Measurements from ENCODE around the gene GFY. TPM values are rescaled to one million over a fixed set of nuclear protein-coding genes. Genes with fewer than 3 reads are reported as not detected.
"Not testable (repeated sequence)": the region's sequence is repeated elsewhere in the genome, so short reads cannot be mapped to it uniquely, and the experiment has no call there.

GFY gene
- total and polyA plus RNA-seq, 5 experiments from 2014 or later: not detected

GRCh38 chr19:49441210-49441959, 16.2 kb downstream of the GFY start, which contains the start of gene SLC17A7:
Gene SLC17A7, minus strand, starts transcription at chr19:49441527. Its CDS starts 148 bp downstream, at chr19:49441379.
- Mint-ChIP-seq H3K4me1 (peaks cover 33 to 54% (median 43%) of the 10 kb centered on the region in 4 donors), H3K27me3 (peaks cover 44 to 65% (median 58%) of the 10 kb centered on the region in 5 donors), H3K27ac (peak within 1 kb of the TSS in 9 of 10 donors; percentile 19 to 84 (median 34)), H3K4me3 (peak within 1 kb of the TSS; percentile 76 to 90 (median 84)), H3K36me3 (peaks cover 2 to 8% (median 5%) of the 10 kb centered on the region in 3 donors), H3K9me3 (no peaks in the 10 kb centered on the region)
- POLR2A ChIA-PET: interaction anchor here (0.6 to 2.4 kb wide), 7 partner anchors 10 to 51 kb away, joined by 3 to 11 read pairs (median 5); partner anchors contain the start of gene PIH1D1
- ATAC-seq: no peak
- peak in 5 of 10 donors; percentile 27 to 72 (median 59) for DNase-seq

GRCh38 chr19:49441960-49442350, 16.8 kb downstream of the GFY start:
- Mint-ChIP-seq H3K4me1 (peaks cover 31 to 50% (median 41%) of the 10 kb centered on the region in 4 donors), H3K4me3 (peak overlapping the region; percentile 76 to 90 (median 84)), H3K27ac (peak overlapping the region in 6 of 10 donors; percentile 19 to 84 (median 34)), H3K9me3 (no peaks in the 10 kb centered on the region), H3K27me3 (peaks cover 40 to 60% (median 53%) of the 10 kb centered on the region in 5 donors), H3K36me3 (peaks cover 2 to 14% (median 5%) of the 10 kb centered on the region in 3 donors)
- DNase-seq (no peak), ATAC-seq (no peak)
- POLR2A ChIA-PET: interaction anchor here (0.6 to 1.9 kb wide), 8 partner anchors 10 to 108 kb away, joined by 3 to 11 read pairs (median 5); partner anchors contain the start of gene PIH1D1

- DNase-seq (no peak), ATAC-seq (no peak)
- Mint-ChIP-seq H3K27me3 (peaks cover 39 to 56% (median 49%) of the 10 kb centered on the region in 5 donors), H3K27ac (peak overlapping the region in 4 of 10 donors; percentile 29 to 84 (median 38)), H3K9me3 (no peaks in the 10 kb centered on the region), H3K4me1 (peaks cover 30 to 46% (median 41%) of the 10 kb centered on the region in 4 donors), H3K36me3 (peaks cover 2 to 14% (median 5%) of the 10 kb centered on the region in 3 donors), H3K4me3 (peak overlapping the region; percentile 76 to 90 (median 84))
- POLR2A ChIA-PET: interaction anchor here (0.6 to 1.9 kb wide), 10 partner anchors 9 to 108 kb away, joined by 3 to 11 read pairs (median 4); partner anchors contain the start of genes ALDH16A1 and PIH1D1
These were observed 17.2 kb downstream of the GFY start for GRCh38 chr19:49442354-49442753.

GRCh38 chr19:49442771-49443365, 17.7 kb downstream of the GFY start:
- H3K36me3 Mint-ChIP-seq: peaks cover 2 to 14% (median 5%) of the 10 kb centered on the region in 3 donors
- peaks cover 26 to 46% (median 41%) of the 10 kb centered on the region in 4 donors for H3K4me1 Mint-ChIP-seq
- H3K4me3 Mint-ChIP-seq: peak overlapping the region; percentile 77 to 90 (median 84)
- ATAC-seq (peak; percentile 0 to 19), DNase-seq (peak in 3 of 10 donors; percentile 50 to 72 (median 59))
- POLR2A ChIA-PET: interaction anchor here (0.6 to 1.9 kb wide), 10 partner anchors 9 to 109 kb away, joined by 3 to 11 read pairs (median 4); partner anchors contain the start of genes ALDH16A1 and PIH1D1
- H3K27me3 Mint-ChIP-seq: peaks cover 37 to 51% (median 44%) of the 10 kb centered on the region in 5 donors
- H3K27ac Mint-ChIP-seq: peak overlapping the region in 8 of 10 donors; percentile 14 to 96 (median 92)
- H3K9me3 Mint-ChIP-seq: no peaks in the 10 kb centered on the region

GRCh38 chr19:49443366-49444099, 18.3 kb downstream of the GFY start:
- peaks cover 0 to 19% (median 5%) of the 10 kb centered on the region in 3 donors for H3K36me3 Mint-ChIP-seq
- ATAC-seq (peak; percentile 90 to 92), DNase-seq (peak; percentile 85 to 98 (median 92))
- H3K9me3 Mint-ChIP-seq: no peaks in the 10 kb centered on the region
- H3K27me3 Mint-ChIP-seq: peaks cover 30 to 44% (median 37%) of the 10 kb centered on the region in 5 donors
- peaks cover 27 to 52% (median 44%) of the 10 kb centered on the region in 4 donors for H3K4me1 Mint-ChIP-seq
- peak overlapping the region; percentile 77 to 90 (median 84) for H3K4me3 Mint-ChIP-seq
- POLR2A ChIA-PET: interaction anchor here (0.6 to 2.3 kb wide), 13 partner anchors 8 to 124 kb away, joined by 3 to 13 read pairs (median 4); partner anchors contain the start of genes ALDH16A1 and PIH1D1
- H3K27ac Mint-ChIP-seq: peak overlapping the region; percentile 8 to 96 (median 91)

- H3K27me3 Mint-ChIP-seq: peaks cover 23 to 37% (median 31%) of the 10 kb centered on the region in 5 donors
- POLR2A ChIA-PET: interaction anchor here (0.6 to 2.3 kb wide), 5 partner anchors 26 to 123 kb away, joined by 3 to 13 read pairs (median 3); partner anchors contain the start of gene RPL13A
- H3K4me3 Mint-ChIP-seq: peak overlapping the region; percentile 77 to 90 (median 84)
- H3K27ac Mint-ChIP-seq: peak overlapping the region in 7 of 10 donors; percentile 78 to 93 (median 90)
- H3K9me3 Mint-ChIP-seq, ATAC-seq, DNase-seq: not testable (repeated sequence)
- H3K36me3 Mint-ChIP-seq: peaks cover 0 to 25% (median 5%) of the 10 kb centered on the region in 3 donors
- peaks cover 28 to 56% (median 46%) of the 10 kb centered on the region in 4 donors for H3K4me1 Mint-ChIP-seq
These were observed 19.0 kb downstream of the GFY start for GRCh38 chr19:49444100-49444700.

GRCh38 chr19:49445997-49446396, 20.8 kb downstream of the GFY start:
- no peak for ATAC-seq
- peak overlapping the region in 3 of 10 donors; percentile 39 to 82 (median 40) for H3K27ac Mint-ChIP-seq
- H3K4me1 Mint-ChIP-seq: peaks cover 29 to 63% (median 52%) of the 10 kb centered on the region in 4 donors
- no peaks in the 10 kb centered on the region for H3K9me3 Mint-ChIP-seq
- H3K36me3 Mint-ChIP-seq: peaks cover 0 to 31% (median 0%) of the 10 kb centered on the region in 3 donors
- POLR2A ChIA-PET: interaction anchor here (0.7 to 2.3 kb wide), 7 partner anchors 8 to 220 kb away, joined by 3 to 13 read pairs (median 3); partner anchors contain the start of gene RPL13A
- DNase-seq: no peak
- H3K4me3 Mint-ChIP-seq: peak overlapping the region in 1 of 10 donors; percentile 70
- H3K27me3 Mint-ChIP-seq: peaks cover 8 to 19% (median 13%) of the 10 kb centered on the region in 5 donors

GRCh38 chr19:49447485-49448431, 22.6 kb downstream of the GFY start:
- peak overlapping the region in 1 of 10 donors; percentile 6 for H3K4me3 Mint-ChIP-seq
- no peak for DNase-seq
- peaks cover 0 to 33% (median 0%) of the 10 kb centered on the region in 3 donors for H3K36me3 Mint-ChIP-seq
- peaks cover 0 to 5% (median 0%) of the 10 kb centered on the region in 5 donors for H3K27me3 Mint-ChIP-seq
- ATAC-seq: no peak
- no peaks in the 10 kb centered on the region for H3K9me3 Mint-ChIP-seq
- POLR2A ChIA-PET: interaction anchor here (0.6 to 12.3 kb wide), 5 partner anchors 21 to 559 kb away, joined by 3 to 321 read pairs (median 4); partner anchors contain the start of genes FLT3LG and RPL13A
- peak overlapping the region in 8 of 10 donors; percentile 31 to 89 (median 64) for H3K27ac Mint-ChIP-seq
- peaks cover 25 to 63% (median 54%) of the 10 kb centered on the region in 4 donors for H3K4me1 Mint-ChIP-seq

GRCh38 chr19:49448432-49448786, 23.2 kb downstream of the GFY start:
- POLR2A ChIA-PET: interaction anchor here (0.9 to 12.3 kb wide), 2 partner anchors 20 to 64 kb away, joined by 3 to 321 read pairs; partner anchors contain the start of gene FLT3LG
- Mint-ChIP-seq H3K4me3 (peak overlapping the region in 6 of 10 donors; percentile 18 to 81 (median 49)), H3K9me3 (no peaks in the 10 kb centered on the region), H3K4me1 (peaks cover 27 to 63% (median 56%) of the 10 kb centered on the region in 4 donors), H3K27me3 (peaks cover 0 to 2% (median 0%) of the 10 kb centered on the region in 5 donors), H3K27ac (peak overlapping the region in 7 of 10 donors; percentile 56 to 89 (median 67)), H3K36me3 (peaks cover 0 to 33% (median 0%) of the 10 kb centered on the region in 3 donors)
- no peak for ATAC-seq
- no peak for DNase-seq

- ATAC-seq: no peak
- peaks cover 0 to 35% (median 0%) of the 10 kb centered on the region in 3 donors for H3K36me3 Mint-ChIP-seq
- no peaks in the 10 kb centered on the region for H3K9me3 Mint-ChIP-seq
- no peak for DNase-seq
- H3K27me3 Mint-ChIP-seq: no peaks in the 10 kb centered on the region
- H3K4me1 Mint-ChIP-seq: peaks cover 24 to 61% (median 57%) of the 10 kb centered on the region in 4 donors
- peak overlapping the region; percentile 61 to 100 (median 84) for H3K27ac Mint-ChIP-seq
- H3K4me3 Mint-ChIP-seq: peak overlapping the region; percentile 95 to 100 (median 99)
- POLR2A ChIA-PET: interaction anchor here (0.6 to 12.3 kb wide), 5 partner anchors 18 to 119 kb away, joined by 3 to 321 read pairs (median 5); partner anchors contain the start of gene FLT3LG
These were observed 25.2 kb downstream of the GFY start for GRCh38 chr19:49450405-49450804.
